DOHH2 (cell line): ENCODE measurements around the gene CLIC4.

ENCODE experiments used
- EZH2phosphoT487 ChIP-seq: fragments of 200-600 bp; sonication (generic); IDR thresholded peaks from 2 replicates; pipeline ENCODE4 v1.6.1; 2017; ENCODE audit warnings: borderline replicate concordance, mild to moderate bottlenecking, antibody characterized with exemption, low read length, moderate library complexity, mixed read lengths
- TF ChIP-seq, protein P1 (sequence below): fragments of 200-600 bp; sonication (generic); IDR thresholded peaks from one replicate; pipeline ENCODE4 v1.5.1; 2014; ENCODE audit warnings: antibody characterized with exemption, mild to moderate bottlenecking, low read depth, low read length; ENCODE audit not compliant: poor library complexity, severe bottlenecking

DNA sequence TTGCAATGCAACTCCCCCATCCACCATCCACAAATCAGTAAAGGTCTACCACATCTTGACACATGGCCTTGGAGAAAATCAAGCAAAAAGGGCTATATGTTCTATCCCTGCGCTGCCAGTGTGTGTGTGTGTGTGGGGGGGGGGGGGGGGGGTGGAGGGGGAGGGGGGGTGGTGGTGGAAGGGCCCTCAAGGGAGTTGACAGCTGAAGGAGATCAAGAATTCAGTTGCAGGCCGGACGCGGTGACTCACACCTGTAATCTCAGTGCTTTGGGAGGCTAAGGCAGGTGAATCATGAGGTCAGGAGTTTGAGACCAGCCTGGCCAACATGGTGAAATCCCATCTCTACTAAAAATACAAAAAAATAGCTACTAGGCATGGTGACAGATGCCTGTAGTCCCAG, 37.6 kb upstream of the CLIC4 start:
- TF ChIP-seq, protein P1, sequence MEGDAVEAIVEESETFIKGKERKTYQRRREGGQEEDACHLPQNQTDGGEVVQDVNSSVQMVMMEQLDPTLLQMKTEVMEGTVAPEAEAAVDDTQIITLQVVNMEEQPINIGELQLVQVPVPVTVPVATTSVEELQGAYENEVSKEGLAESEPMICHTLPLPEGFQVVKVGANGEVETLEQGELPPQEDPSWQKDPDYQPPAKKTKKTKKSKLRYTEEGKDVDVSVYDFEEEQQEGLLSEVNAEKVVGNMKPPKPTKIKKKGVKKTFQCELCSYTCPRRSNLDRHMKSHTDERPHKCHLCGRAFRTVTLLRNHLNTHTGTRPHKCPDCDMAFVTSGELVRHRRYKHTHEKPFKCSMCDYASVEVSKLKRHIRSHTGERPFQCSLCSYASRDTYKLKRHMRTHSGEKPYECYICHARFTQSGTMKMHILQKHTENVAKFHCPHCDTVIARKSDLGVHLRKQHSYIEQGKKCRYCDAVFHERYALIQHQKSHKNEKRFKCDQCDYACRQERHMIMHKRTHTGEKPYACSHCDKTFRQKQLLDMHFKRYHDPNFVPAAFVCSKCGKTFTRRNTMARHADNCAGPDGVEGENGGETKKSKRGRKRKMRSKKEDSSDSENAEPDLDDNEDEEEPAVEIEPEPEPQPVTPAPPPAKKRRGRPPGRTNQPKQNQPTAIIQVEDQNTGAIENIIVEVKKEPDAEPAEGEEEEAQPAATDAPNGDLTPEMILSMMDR, result no peak
- no peak for TF ChIP-seq EZH2phosphoT487
